ENCODE data around the gene KIF19. TPM values are rescaled to one million over a fixed set of nuclear protein-coding genes. Genes with fewer than 3 reads are reported as not detected.
A peak's percentile ranks its signal among the peaks of the same experiment; 100 is the strongest.
"Not testable (repeated sequence)": the region's sequence is repeated elsewhere in the genome, so short reads cannot be mapped to it uniquely, and the experiment has no call there.

Gene KIF19
- 0.29 TPM for polyA plus RNA-seq (2013, experiment 1 of 2)
- polyA plus RNA-seq (2013, experiment 2 of 2): 0.20 TPM

GRCh38 chr17:74325743-74326379, at the start of gene KIF19:
TSS of gene KIF19 (plus strand) at chr17:74326226. CDS start at chr17:74326350, 124 bp downstream.
- 6 to 7% methylated on average over 56 to 72 of the region's 73 CpGs for WGBS, 2 experiments (ENCODE audit: insufficient coverage in 2 of 2)
- Histone ChIP-seq H3K27ac (ENCODE audit: low read depth, low read length, severe bottlenecking) (no peak within 1 kb of the TSS), H3K9me3 (ENCODE audit: control insufficient read depth, low read length) (no peaks in the 10 kb centered on the region), H3K36me3 (ENCODE audit: control insufficient read depth, insufficient read depth, low read length) (no peaks in the 10 kb centered on the region), H3K4me1 (ENCODE audit: control insufficient read depth, insufficient read depth, low read length, poor library complexity, severe bottlenecking) (peaks cover 8% of the 10 kb centered on the region), H3K4me3 (ENCODE audit: extremely low read depth, insufficient read depth, low read length, poor library complexity, severe bottlenecking) (peak within 1 kb of the TSS; percentile 25)

GRCh38 chr17:74276541-74277009, 49.5 kb upstream of the KIF19 start:
- no peaks in the 10 kb centered on the region for H3K9me3 ChIP-seq (ENCODE audit: control insufficient read depth, low read length)
- 61 to 73% methylated on average over 3 to 4 of the region's 5 CpGs for WGBS, 2 experiments (ENCODE audit: insufficient coverage in 2 of 2)
- H3K4me1 ChIP-seq (ENCODE audit: control insufficient read depth, insufficient read depth, low read length, poor library complexity, severe bottlenecking): peaks cover 3% of the 10 kb centered on the region
- no peaks in the 10 kb centered on the region for H3K36me3 ChIP-seq (ENCODE audit: control insufficient read depth, insufficient read depth, low read length)
- H3K27ac ChIP-seq (ENCODE audit: low read depth, low read length, severe bottlenecking): peak overlapping the region; percentile 62
- no peak overlapping the region for H3K4me3 ChIP-seq (ENCODE audit: extremely low read depth, insufficient read depth, low read length, poor library complexity, severe bottlenecking)

- Histone ChIP-seq H3K4me3 (ENCODE audit: extremely low read depth, insufficient read depth, low read length, poor library complexity, severe bottlenecking) (no peak overlapping the region), H3K36me3 (ENCODE audit: control insufficient read depth, insufficient read depth, low read length) (no peaks in the 10 kb centered on the region), H3K27ac (ENCODE audit: low read depth, low read length, severe bottlenecking) (no peak overlapping the region), H3K9me3 (ENCODE audit: control insufficient read depth, low read length) (no peaks in the 10 kb centered on the region), H3K4me1 (ENCODE audit: control insufficient read depth, insufficient read depth, low read length, poor library complexity, severe bottlenecking) (peaks cover 3% of the 10 kb centered on the region)
- 50 to 78% methylated on average over 1 of the region's 1 CpG for WGBS, 2 experiments (ENCODE audit: insufficient coverage in 2 of 2)
Observed at GRCh38 chr17:74277935-74278334, 48.1 kb upstream of the KIF19 start.

GRCh38 chr17:74279617-74280016, 46.4 kb upstream of the KIF19 start:
- not testable (repeated sequence) for H3K27ac ChIP-seq (ENCODE audit: low read depth, low read length, severe bottlenecking); H3K4me3 ChIP-seq (ENCODE audit: extremely low read depth, insufficient read depth, low read length, poor library complexity, severe bottlenecking); H3K4me1 ChIP-seq (ENCODE audit: control insufficient read depth, insufficient read depth, low read length, poor library complexity, severe bottlenecking); H3K9me3 ChIP-seq (ENCODE audit: control insufficient read depth, low read length); H3K36me3 ChIP-seq (ENCODE audit: control insufficient read depth, insufficient read depth, low read length)
- 91 to 95% methylated on average over 5 to 7 of the region's 7 CpGs for WGBS, 2 experiments (ENCODE audit: insufficient coverage in 2 of 2)

GRCh38 chr17:74280093-74280513, 45.9 kb upstream of the KIF19 start:
- 87 to 88% methylated on average over 7 to 8 of the region's 9 CpGs for WGBS, 2 experiments (ENCODE audit: insufficient coverage in 2 of 2)
- no peaks in the 10 kb centered on the region for H3K4me1 ChIP-seq (ENCODE audit: control insufficient read depth, insufficient read depth, low read length, poor library complexity, severe bottlenecking)

GRCh38 chr17:74281799-74282198, 44.2 kb upstream of the KIF19 start:
- 93 to 96% methylated on average over 18 to 20 of the region's 20 CpGs for WGBS, 2 experiments (ENCODE audit: insufficient coverage in 2 of 2)
- H3K4me3 ChIP-seq (ENCODE audit: extremely low read depth, insufficient read depth, low read length, poor library complexity, severe bottlenecking): no peak overlapping the region
- H3K36me3 ChIP-seq (ENCODE audit: control insufficient read depth, insufficient read depth, low read length): no peaks in the 10 kb centered on the region
- no peak overlapping the region for H3K27ac ChIP-seq (ENCODE audit: low read depth, low read length, severe bottlenecking)
- H3K9me3 ChIP-seq (ENCODE audit: control insufficient read depth, low read length): no peaks in the 10 kb centered on the region
- no peaks in the 10 kb centered on the region for H3K4me1 ChIP-seq (ENCODE audit: control insufficient read depth, insufficient read depth, low read length, poor library complexity, severe bottlenecking)

More at GRCh38 chr17:74280093-74280513, 45.9 kb upstream of the KIF19 start:
- H3K36me3 ChIP-seq (ENCODE audit: control insufficient read depth, insufficient read depth, low read length): no peaks in the 10 kb centered on the region
- H3K9me3 ChIP-seq (ENCODE audit: control insufficient read depth, low read length): no peaks in the 10 kb centered on the region
- H3K27ac ChIP-seq (ENCODE audit: low read depth, low read length, severe bottlenecking): no peak overlapping the region
- no peak overlapping the region for H3K4me3 ChIP-seq (ENCODE audit: extremely low read depth, insufficient read depth, low read length, poor library complexity, severe bottlenecking)

- H3K9me3 ChIP-seq (ENCODE audit: control insufficient read depth, low read length); H3K27ac ChIP-seq (ENCODE audit: low read depth, low read length, severe bottlenecking): not testable (repeated sequence)
- 75 to 82% methylated on average over 2 to 4 of the region's 4 CpGs for WGBS, 2 experiments (ENCODE audit: insufficient coverage in 2 of 2)
Observed at GRCh38 chr17:74282274-74282586, 43.8 kb upstream of the KIF19 start.

GRCh38 chr17:74282587-74283370, 43.2 kb upstream of the KIF19 start:
- Histone ChIP-seq H3K9me3 (ENCODE audit: control insufficient read depth, low read length) (no peaks in the 10 kb centered on the region), H3K4me1 (ENCODE audit: control insufficient read depth, insufficient read depth, low read length, poor library complexity, severe bottlenecking) (no peaks in the 10 kb centered on the region), H3K36me3 (ENCODE audit: control insufficient read depth, insufficient read depth, low read length) (no peaks in the 10 kb centered on the region), H3K4me3 (ENCODE audit: extremely low read depth, insufficient read depth, low read length, poor library complexity, severe bottlenecking) (no peak overlapping the region), H3K27ac (ENCODE audit: low read depth, low read length, severe bottlenecking) (no peak overlapping the region)
- WGBS, 2 experiments (ENCODE audit: insufficient coverage in 2 of 2): 69 to 78% methylated on average over 5 to 7 of the region's 9 CpGs

More at GRCh38 chr17:74282274-74282586, 43.8 kb upstream of the KIF19 start:
- H3K36me3 ChIP-seq (ENCODE audit: control insufficient read depth, insufficient read depth, low read length); H3K4me1 ChIP-seq (ENCODE audit: control insufficient read depth, insufficient read depth, low read length, poor library complexity, severe bottlenecking); H3K4me3 ChIP-seq (ENCODE audit: extremely low read depth, insufficient read depth, low read length, poor library complexity, severe bottlenecking): not testable (repeated sequence)

GRCh38 chr17:74283371-74283673, 42.7 kb upstream of the KIF19 start:
- H3K36me3 ChIP-seq (ENCODE audit: control insufficient read depth, insufficient read depth, low read length): no peaks in the 10 kb centered on the region
- 87 to 100% methylated on average over 1 to 3 of the region's 4 CpGs for WGBS, 2 experiments (ENCODE audit: insufficient coverage in 2 of 2)
- H3K27ac ChIP-seq (ENCODE audit: low read depth, low read length, severe bottlenecking): no peak overlapping the region
- H3K4me3 ChIP-seq (ENCODE audit: extremely low read depth, insufficient read depth, low read length, poor library complexity, severe bottlenecking): no peak overlapping the region
- H3K4me1 ChIP-seq (ENCODE audit: control insufficient read depth, insufficient read depth, low read length, poor library complexity, severe bottlenecking): no peaks in the 10 kb centered on the region
- H3K9me3 ChIP-seq (ENCODE audit: control insufficient read depth, low read length): no peaks in the 10 kb centered on the region

- Histone ChIP-seq H3K36me3 (ENCODE audit: control insufficient read depth, insufficient read depth, low read length) (no peaks in the 10 kb centered on the region), H3K9me3 (ENCODE audit: control insufficient read depth, low read length) (no peaks in the 10 kb centered on the region), H3K27ac (ENCODE audit: low read depth, low read length, severe bottlenecking) (no peak overlapping the region), H3K4me1 (ENCODE audit: control insufficient read depth, insufficient read depth, low read length, poor library complexity, severe bottlenecking) (no peaks in the 10 kb centered on the region), H3K4me3 (ENCODE audit: extremely low read depth, insufficient read depth, low read length, poor library complexity, severe bottlenecking) (no peak overlapping the region)
- 84 to 85% methylated on average over 12 to 14 of the region's 14 CpGs for WGBS, 2 experiments (ENCODE audit: insufficient coverage in 2 of 2)
Observed at GRCh38 chr17:74287031-74287602, 38.9 kb upstream of the KIF19 start.

GRCh38 chr17:74288785-74289184, 37.2 kb upstream of the KIF19 start:
- Histone ChIP-seq H3K27ac (ENCODE audit: low read depth, low read length, severe bottlenecking) (no peak overlapping the region), H3K4me3 (ENCODE audit: extremely low read depth, insufficient read depth, low read length, poor library complexity, severe bottlenecking) (no peak overlapping the region), H3K9me3 (ENCODE audit: control insufficient read depth, low read length) (no peaks in the 10 kb centered on the region), H3K4me1 (ENCODE audit: control insufficient read depth, insufficient read depth, low read length, poor library complexity, severe bottlenecking) (no peaks in the 10 kb centered on the region), H3K36me3 (ENCODE audit: control insufficient read depth, insufficient read depth, low read length) (no peaks in the 10 kb centered on the region)
- 77 to 79% methylated on average over 5 of the region's 5 CpGs for WGBS, 2 experiments (ENCODE audit: insufficient coverage in 2 of 2)
